ENCODE data around the gene PAQR8.

The PAQR8 gene

DNA sequence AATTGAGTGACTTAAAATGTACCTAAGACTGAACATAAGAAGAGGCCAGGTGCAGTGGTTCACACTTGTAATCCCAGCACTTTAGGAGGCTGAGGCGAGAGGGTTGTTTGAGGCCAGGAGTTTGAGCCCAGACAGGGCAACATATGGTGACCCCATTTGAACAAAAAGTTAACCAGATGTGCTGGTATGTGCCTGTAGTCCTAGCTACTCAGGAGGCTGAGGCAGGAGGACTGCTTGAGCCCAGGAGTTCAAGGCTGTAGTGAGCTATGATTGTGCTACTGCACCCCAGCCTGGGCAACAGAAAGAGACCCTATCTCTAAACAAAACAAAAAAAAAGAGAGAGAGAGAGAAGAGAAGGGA lies 10.1 kb upstream of the PAQR8 start:
- no peak for DNase-seq

DNA sequence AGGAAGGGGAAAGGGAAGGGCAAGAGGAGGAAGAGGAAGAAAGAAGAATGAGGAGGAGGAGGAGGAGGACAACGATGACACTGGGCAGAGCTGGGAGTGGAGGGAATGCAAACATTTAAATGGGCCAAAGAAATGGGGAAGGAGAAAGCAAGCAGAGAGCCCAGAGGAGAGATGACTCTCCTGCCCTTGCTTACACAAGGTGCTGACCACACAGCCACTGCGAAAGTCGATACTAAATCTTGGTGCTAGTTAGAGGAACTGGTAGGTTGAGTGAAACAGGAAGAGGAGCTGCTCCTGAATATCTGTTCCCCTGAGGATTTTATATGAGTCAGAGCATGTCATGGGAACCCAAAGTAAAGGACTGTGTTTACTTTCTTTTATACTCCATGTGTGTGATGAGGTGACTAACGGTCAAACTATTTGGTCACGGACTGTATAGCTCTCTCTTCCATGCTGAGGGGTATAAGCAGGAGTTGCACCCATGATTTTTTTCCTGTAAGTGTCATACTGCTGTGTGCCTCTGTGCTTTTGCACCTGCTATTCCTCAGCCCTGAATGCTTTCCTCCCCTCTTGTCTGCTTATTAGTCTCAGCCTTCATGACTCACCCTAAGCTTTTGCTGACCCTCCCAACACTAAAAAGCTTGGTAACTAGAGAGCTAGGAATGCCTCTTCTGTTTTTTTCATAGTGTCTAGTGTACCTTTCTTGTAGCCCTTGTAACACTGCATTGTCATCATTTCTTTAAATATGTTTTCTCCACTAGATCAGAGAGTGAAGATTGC lies 9.5 kb upstream of the PAQR8 start:
- DNase-seq = peak; percentile 98

DNA sequence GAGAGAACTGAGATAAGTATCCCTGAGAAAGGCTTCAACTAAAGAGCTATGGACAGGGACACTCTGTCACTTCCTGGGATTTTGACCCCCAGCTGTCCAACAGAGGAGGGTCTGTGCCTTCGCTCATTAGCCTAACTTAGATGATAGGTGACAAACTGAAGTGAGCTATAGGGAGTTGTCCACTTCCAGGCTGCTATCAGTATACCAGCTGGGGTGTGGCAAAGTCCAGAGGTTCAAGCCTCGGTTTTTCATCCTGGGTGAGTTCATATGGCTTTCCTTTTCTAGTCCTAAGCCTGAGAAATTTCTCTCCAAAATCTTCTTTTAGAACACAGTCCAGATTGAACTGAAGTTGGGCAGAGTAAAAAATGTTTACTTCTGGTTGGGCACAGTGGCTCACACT lies 5.9 kb upstream of the PAQR8 start:
- no peak for DNase-seq

DNA sequence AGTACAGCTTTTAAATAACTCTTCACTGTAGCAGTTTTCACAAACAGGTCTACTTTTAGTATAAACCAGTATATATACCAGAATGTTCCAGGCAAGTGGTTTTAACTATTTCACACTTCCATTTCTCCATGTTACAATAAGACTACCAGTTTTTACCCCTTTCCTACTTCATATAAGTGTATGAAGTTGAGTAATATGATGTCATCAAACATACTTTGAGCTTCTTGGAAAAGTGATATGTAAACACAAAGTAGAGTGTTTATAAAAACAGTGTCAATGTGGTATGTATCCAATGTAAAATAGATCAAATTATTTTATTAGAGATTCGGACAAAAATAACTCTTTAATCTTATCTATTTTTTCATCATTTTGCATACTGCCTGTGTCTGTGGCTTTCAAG lies 2.5 kb upstream of the PAQR8 start:
- no peak for DNase-seq

DNA sequence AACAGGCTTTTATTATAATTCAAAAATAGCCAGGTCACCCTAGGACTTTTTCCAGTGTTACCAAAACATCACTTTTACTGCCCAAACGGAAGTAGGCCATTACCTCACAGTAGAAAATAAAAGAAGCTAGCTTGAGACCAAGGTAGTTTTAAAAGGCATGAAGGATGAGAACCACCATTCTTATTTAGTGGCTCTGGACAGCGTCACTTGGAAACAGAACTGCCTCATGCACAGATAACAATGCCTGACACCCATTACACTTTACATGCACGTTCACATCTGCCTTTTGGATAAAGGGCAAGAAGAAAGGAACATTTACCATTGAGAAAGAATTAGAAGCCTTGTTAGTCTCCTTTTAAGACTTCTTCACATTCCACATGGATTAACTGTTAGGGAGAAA lies 1.9 kb upstream of the PAQR8 start:
- DNase-seq = no peak

DNA sequence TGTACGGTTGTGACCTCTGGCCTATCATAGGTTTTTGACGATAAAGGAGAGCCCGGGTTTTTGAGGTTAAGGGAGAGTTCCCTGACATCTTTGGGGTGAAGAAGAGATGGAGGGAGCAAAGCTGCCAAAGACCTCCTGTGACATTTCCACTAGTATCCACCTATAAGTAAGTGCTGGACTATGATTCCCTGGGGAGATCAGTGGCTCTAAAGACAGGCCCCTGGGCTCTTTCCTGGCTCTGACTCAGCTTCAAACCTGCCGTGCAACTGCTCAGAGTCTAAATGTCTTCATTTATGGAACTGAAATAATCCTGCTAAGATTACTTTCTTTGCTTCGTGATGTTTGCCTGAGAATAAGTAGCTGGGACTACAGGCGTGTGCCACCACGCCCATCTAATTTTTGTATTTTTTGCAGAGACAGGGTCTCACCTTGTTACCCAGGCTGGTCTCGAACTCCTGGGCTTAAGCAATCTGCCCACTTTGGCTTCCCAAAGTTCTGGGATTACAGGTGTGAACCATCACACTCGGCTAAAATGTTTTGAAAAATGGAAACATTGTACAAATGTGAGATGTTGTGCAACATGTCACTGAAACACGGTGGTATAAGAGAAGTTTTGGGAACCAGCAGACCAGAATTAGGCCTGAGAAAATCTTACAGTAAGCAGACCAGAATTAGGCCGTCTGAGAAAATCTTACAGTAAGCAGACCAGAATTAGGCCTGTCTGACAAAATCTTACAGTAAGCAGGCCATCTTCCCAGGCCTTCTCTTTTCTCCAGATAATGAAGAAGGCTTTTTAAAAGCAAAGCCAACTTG lies 1.1 kb upstream of the PAQR8 start:
- DNase-seq = no peak

DNA sequence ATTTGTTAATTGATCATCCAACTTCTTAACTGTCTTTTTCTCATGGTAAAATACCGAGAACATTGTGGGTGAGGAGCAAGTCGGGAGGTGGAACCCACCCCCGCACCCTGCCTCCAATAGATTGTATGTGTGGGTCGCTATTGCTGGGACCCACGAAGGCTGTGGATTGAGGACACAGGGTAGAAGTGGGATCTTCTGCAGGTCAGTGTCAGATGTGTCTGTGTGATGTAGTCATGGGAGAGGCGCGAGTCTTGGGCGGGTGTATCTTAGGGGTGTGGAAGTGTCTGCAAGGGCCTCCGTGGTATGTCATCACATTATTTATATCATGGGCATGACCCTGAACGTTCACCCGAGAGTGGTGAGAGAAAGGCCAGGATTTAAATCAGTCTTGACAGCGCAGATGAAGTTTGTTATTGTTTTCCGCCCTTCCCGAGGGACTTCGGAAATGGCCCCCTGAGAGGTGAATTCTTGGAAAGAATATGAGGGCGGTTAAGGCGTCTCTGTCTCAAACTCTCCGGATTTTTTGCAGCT lies 472 bp upstream of the PAQR8 start:
- DNase-seq = no peak

DNA sequence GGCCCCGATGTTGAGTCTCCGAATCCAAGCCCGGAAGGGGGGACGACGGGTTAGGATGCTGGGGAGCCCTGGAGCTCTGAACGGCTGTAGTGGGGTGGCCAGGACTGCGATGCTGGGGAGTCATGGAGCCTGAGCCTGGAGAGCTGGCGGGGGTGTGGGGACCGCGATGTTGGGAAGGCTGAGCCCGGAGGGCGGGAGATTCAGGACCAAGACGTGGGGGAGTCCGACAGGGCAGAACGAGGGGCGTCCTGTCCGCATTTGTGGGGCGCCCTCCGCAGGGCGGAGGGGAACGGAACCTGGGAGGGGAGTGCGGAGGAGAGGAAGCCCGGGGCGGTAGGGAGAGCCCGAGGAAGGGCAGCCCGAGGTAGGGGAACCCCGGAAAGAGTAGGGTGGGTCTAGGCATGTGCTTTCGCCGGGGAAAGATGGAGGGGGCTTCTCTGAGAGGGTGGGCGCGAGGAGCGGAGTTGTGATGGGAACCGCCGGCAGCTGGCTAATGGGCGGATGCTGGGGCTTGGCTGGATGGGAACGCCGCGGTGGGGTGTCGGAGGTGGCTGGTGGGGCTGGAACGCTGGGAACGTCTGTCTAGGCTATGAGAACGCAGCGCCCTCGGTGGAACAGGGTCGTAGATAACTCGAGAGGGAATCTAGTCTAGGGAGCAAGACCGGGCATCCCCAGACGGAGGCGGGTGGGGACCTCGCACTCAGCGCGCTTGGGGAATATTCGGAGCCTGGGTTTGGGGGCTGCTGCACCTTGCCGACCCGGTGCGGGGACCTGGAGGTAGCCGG lies 684 bp downstream of the PAQR8 start:
- peak; percentile 9 for DNase-seq

DNA sequence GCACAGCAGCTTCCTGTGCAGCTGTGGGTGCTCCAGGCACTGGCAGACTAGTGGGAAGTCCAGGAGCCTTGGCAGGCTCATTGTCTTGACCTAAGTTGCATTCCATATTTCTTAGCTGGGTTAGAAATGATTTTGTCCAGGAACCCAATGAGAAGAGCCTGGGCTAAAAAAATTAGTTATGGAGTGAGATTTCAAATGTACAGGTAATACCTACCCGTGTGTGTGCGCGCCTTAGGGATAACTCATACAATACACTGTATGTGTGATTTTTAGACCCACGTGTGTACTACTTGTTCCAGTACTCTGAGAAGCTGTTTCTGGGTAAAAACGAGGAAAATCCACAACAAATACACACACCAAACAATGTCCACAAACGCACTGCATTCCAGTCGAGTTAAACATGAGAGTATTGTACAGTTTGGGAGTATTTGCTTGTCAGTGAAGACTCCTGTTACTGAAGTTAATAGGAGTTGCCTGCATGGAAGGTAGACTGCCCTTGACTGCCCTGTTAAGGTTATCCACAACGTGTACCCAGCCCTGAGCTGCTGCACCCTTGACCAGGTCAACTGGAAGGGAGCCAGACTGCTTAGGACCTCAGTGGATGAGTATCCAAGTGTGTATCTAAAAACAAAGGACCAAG lies 1.4 kb downstream of the PAQR8 start:
- no peak for DNase-seq

DNA sequence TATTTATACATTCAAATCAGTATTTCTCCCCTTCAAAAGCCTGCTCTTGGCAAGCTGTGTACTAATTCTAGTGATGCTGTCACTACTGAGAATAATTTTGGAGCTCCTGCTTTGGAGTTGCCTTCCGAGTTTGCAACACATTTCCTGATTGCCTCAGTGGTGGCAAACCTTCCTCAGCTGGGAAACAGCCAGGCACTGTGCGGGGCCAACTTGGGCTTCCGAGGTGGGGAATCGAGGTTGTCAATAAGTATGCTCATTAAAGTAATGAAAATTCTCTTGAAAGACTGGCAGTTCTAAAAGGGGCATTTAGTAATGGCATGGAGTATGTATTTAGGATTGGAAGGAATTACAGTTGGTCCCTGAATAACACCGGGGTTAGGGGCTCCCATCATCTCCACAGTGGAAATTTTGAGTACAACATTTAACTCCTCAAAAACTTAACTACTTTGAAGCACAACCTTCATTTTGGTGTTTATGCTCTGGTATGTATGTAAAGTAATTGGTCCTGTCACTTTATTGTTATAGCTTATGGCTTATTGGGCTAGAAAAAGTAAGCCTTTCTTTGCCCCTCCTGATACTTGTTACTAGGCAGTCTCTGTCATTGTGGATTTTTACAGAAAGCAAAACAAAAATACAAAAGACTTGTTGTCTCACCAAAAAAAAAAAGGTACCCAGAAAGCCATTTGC lies 2.7 kb downstream of the PAQR8 start:
- DNase-seq = no peak

DNA sequence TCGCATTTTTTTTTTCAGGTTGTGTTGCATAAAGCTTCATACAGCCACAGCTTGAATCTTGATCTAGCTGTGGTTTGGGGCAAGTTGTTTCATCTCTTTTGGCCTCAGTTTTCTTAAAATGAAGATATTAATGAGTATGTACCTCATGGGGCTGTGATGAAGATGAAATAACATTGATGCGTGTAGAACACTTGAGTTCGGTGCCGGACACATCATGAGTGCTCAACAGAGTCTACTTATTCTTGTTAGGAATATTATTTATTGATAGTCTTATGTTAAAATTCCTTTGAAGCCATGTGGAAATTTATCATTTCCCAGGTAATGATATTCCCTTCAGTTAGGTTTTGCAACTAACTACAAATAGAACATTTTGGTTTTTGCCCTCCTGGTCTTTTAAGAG lies 3.4 kb downstream of the PAQR8 start:
- no peak for DNase-seq

DNA sequence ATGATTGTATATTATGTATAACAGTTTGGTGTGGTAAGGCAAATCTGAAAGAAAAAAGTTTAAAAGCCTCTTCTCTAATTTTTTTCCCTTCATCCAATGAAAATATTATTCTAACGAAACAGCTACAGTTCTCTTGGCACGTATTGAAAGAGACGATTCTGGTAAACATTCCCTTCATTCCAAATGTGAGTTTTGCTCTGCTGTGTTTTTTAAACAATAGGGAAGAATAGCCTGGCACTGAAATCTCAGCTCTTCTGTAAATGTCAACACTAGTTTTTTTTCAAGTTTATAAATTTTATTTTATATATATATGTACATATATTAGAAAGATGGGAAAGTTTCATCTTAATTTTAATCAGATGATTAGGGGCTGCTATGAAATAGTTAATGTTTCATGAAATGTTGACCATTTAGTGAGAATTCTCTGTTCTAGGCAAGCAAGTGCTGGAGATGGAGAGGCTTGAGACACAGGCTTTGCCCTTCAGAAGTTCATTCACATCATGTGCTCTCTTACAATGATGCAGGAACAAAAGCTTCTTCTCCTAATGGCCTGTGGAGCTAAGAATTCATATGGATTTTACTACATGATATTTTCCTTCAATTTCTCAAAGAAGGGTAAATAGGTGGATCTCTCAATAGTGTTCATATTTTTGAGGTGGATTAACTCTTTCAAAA lies 4.1 kb downstream of the PAQR8 start:
- no peak for DNase-seq

DNA sequence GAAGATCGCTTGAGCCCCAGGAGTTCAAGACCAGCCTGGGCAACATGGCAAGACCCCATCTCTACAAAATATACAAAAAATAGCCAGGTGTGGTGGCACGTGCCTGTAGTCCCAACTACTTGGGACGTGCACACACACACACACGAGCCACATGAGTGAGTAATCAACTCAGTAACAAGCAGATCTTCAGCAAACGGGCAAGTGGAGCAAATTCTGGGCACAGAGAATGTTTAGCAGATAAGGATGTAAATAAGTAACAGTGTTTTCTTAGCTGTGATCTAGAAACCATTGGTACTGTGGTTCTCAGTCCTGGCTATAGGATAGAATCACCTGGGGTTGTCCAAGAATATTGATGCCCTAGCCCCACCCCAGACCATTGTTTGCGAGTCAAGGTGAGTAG lies 6.1 kb downstream of the PAQR8 start:
- DNase-seq = no peak

DNA sequence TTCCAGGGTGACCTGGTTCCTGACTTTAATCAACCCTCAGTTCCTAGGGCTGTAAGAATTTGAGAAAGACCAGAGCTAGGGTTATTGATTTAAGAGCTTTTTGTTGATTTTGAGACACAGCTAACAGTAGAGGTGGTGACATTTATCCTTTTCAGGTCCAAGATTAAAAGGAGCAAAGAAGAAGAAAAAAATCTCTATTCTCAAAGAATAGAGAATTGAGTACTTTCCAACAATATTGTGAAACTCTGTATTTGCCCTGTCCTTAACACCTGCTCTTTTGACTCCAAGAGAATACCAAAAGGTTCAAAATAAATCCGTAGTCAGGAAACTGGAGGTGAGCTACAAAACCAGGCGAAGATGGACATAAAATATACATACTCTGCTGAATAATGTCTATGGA lies 7.3 kb downstream of the PAQR8 start:
- no peak for DNase-seq

DNA sequence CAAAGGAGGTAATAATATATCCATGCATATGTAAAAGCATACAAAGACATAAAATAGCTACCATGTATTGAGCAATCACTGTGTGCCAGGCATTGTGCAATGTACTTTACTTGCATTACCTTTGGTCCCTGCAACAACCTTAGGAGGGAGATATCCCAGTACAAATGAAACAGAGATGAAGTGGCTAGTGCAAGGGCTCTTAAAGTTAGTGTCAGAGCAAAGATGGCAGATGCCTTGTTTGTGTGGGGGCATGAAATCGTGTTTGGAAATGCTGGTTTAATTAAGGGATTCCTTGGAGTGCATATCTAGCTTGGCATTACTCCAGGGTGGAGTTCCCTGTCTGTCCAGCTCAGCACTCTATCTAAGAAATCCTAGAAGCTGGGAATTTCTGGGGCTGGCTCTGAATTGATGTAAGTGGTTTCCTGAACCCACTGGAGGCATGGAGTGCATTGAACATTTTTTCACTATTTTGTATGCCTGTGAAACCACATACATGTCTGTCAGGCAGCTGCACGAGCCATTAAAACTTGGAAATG lies 9.8 kb downstream of the PAQR8 start:
- peak; percentile 48 for DNase-seq

DNA sequence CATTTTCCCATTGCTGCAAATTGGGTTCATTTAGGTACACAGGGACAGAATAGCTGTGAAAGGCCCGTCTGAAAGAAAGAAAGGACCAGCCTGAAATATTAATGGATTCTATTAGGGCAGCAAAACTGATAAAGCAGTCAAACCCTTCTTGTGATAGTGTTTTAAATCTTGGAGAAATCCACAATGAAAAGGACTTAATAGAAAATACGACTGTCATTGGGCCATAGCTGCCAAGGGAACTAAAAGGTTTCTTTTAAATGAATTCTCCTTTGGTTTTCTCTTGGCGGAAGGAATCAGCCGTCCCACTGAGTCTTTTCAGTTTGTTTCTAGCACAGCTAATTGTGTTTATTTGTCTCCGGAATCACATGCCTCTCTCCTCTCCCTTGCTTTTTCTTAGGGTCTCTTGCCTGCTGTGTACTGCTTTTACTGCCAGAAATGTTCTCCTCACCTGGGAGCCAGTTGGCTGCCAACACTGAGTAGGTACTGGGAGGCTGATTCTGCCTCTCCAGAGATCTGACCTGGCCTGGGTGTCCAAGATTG lies 11.3 kb downstream of the PAQR8 start:
- DNase-seq = no peak

DNA sequence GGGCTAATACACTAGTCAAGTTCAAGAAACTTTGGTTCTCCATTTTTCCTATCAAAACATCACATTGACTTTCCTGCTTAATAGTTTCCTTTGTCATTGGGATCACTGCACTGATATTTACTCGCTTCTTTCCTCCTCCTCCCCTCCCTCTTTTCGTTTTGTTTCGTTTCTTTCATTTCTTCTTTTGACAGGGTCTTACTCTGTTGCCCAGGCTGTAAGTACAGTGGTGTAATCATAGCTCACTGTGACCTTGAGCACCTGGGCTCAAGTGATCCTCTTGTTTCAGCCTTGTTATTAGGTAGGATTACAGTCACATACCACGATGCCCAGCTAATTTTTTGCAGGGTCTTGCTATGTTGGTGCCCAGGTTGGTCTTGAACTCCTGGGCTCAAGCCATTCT lies 12.3 kb downstream of the PAQR8 start:
- no peak for DNase-seq

DNA sequence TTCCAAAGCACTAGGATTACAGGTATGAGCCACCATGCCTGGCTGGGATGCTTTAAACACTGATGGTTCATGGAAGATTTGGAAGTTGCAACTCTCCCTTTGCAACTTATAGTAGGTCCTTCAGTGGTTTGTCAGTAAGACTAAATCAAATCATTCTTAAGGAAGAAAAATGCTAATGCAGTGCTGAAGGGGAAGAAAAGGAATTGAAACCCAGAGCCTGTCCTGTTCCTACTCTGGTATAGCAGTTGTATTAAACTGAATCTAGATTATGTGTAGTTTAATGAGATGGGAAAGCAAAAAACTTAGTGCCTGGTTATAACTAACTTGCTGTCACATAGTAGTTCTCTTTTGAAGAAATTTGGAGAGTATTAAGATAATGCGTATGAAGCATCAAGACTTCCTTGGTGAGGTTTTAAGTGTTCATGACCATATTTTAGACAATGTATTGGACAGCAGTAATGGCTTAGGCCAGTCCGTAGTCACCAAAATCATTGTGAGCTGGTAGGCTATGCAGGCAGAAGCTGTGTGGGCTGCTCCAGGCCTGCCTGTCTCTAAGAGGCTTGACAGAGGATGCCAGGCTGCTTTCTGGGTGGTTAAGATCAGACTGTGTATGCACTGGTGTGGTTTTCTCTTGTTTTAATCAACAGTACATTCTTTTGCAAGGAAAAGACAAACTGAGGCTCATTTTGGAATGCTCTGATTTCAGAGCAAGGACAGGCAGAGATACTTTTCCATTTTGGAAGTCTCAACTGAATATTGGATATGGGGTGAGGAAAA lies 14.0 kb downstream of the PAQR8 start:
- DNase-seq = no peak

DNA sequence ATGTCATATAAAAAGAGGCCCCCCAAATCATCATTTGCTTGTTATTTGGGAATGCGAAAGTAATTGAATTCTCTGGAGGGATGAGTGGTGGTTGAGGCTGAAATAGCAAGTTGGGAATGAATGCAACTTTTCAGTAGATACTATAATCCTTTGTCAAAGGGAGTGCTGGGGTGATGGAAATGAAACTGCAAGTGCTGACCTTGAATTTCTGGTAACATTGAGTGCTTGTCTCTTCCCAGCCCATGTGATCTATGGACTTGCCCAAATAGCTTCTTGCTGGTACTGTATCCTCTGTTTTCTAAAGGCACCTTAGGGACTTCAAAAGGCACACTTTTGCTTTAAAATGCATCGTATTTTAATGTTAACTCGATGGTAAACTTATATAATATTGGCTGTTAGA lies 14.8 kb downstream of the PAQR8 start:
- DNase-seq = no peak

DNA sequence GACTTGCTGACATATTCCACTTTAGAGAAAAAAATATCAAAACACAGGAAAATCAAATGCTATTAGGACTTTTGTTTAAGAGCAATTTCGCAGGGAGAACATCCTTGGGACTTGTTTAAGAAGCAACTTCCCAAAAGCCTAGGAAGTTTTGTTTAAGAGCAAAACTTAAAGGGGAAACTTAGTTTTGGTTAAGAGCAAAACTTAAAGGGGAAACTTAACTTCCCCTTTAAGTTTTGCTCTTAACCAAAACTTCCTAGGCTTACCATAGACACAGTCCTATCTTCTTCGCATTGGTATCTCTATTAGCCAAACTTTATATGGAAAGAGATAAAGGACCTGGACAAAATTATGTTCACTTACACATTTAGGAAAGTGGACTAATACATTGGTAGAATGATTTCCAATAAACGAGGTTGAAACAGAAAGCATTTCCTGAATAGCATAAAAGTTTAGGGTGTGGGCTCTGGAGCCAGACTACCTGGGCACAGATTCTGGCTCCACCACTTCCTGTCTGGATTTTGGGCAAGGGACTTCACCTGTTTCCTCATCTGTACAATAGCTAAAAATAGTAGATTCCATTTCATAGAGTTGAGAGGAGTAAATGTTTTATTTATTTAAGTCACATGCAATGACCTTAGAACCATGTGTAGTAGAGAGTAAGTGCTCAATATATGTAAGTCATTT lies 15.7 kb downstream of the PAQR8 start:
- no peak for DNase-seq
